GM12878 (cell line): ENCODE results near the gene GJB6. TPM values are rescaled to one million over a fixed set of nuclear protein-coding genes. Genes with fewer than 3 reads are reported as not detected.

Source experiments
- ATAC-seq: fragments of 200-7000 bp; cut with Tn5 transposase; 3 replicates; pipeline ENCODE4 v1.9.1; 2020; ENCODE audit warnings: mild to moderate bottlenecking, moderate library complexity
- BruUV-seq: library from RNA; stranded (reverse); fragments of 400-500 nt; replicated peaks from 2 replicates; lab custom pipeline; 2021; lab: Mats Ljungman, UMichigan
- CTCF ChIA-PET: fragments of 300-600 bp; sonication (Branson Sonifier 250); formaldehyde crosslinking; extraction: SDS; loops from one replicate; lab custom pipeline; 2021; ENCODE audit warnings: inconsistent platforms; lab: Yijun Ruan, JAX
- POLR2A ChIA-PET: fragments of 350-600 bp; formaldehyde crosslinking; extraction: SDS; loops from one replicate; lab custom pipeline; 2021; ENCODE audit warnings: inconsistent platforms; lab: Charles Lee
- RAD21 ChIA-PET: fragments of 300-600 bp; sonication (Branson Sonifier 250); formaldehyde crosslinking; loops from one replicate; lab custom pipeline; 2023; ENCODE audit warnings: antibody characterized with exemption; ENCODE audit not compliant: unreplicated experiment; lab: Charles Lee
- SMC1A ChIA-PET: fragments of 300-600 bp; sonication (Branson Sonifier 250); formaldehyde crosslinking; loops from one replicate; lab custom pipeline; 2023; ENCODE audit not compliant: unreplicated experiment, uncharacterized antibody; lab: Charles Lee
- DNase-seq: peaks from one replicate; pipeline ENCODE4 v3.0.0-alpha.2; 2011; ENCODE audit warnings: low read depth, low spot score
- FAIRE-seq: peaks from 3 replicates; lab custom pipeline; 2011; peaks lifted over from hg19 to GRCh38; lab: Jason Lieb, UNC
- H2AFZ ChIP-seq: 2 replicates; pipeline ENCODE4 v1.6.0; 2011; ENCODE audit warnings: low read depth, low read length, control low read depth; ENCODE audit not compliant: control insufficient read depth
- H3K27ac ChIP-seq: 2 replicates; pipeline ENCODE4 v1.5.1; 2011; ENCODE audit warnings: control low read depth; ENCODE audit not compliant: control insufficient read depth, insufficient read depth
- H3K27me3 ChIP-seq, 2 experiments: replicated peaks in 1 of 2; 2 replicates each; pipeline versions ENCODE4 v1.6.0 to v1.6.1; 2011; ENCODE audit warnings: low read length in 1 of 2; ENCODE audit not compliant: control insufficient read depth in 2 of 2, insufficient read depth in 2 of 2
- H3K36me3 ChIP-seq, 2 experiments: 2 replicates each; pipeline ENCODE4 v1.5.1; 2011; ENCODE audit warnings: low read length in 1 of 2; ENCODE audit not compliant: control insufficient read depth in 2 of 2, insufficient read depth in 2 of 2
- H3K4me1 ChIP-seq: 2 replicates; pipeline ENCODE4 v1.6.1; 2011; ENCODE audit warnings: mild to moderate bottlenecking, low read length, moderate library complexity, mixed read lengths; ENCODE audit not compliant: control insufficient read depth, insufficient read depth
- H3K4me2 ChIP-seq: 2 replicates; pipeline ENCODE4 v1.6.0; 2011; ENCODE audit warnings: control low read depth; ENCODE audit not compliant: control insufficient read depth, insufficient read depth
- H3K4me3 ChIP-seq: fragments of 200-600 bp; sonication (generic); 2 replicates; pipeline ENCODE4 v1.5.1; 2016
- H3K79me2 ChIP-seq: 2 replicates; pipeline ENCODE4 v1.6.0; 2011; ENCODE audit warnings: low read length; ENCODE audit not compliant: control insufficient read depth, insufficient read depth
- H3K9ac ChIP-seq: 2 replicates; pipeline ENCODE4 v1.8.0; 2011; ENCODE audit warnings: low read length, control low read depth, mixed read lengths; ENCODE audit not compliant: control insufficient read depth, insufficient read depth
- H3K9me3 ChIP-seq: replicated peaks from 3 replicates; pipeline ENCODE4 v1.5.1; 2011; ENCODE audit warnings: mild to moderate bottlenecking, low read length; ENCODE audit not compliant: control insufficient read depth, insufficient read depth
- H4K20me1 ChIP-seq: 2 replicates; pipeline ENCODE4 v1.6.0; 2011; ENCODE audit not compliant: control insufficient read depth, insufficient read depth
- SIN3A ChIP-seq: IDR thresholded peaks from 2 replicates; pipeline ENCODE4 v1.6.1; 2012; ENCODE audit warnings: low read depth, low read length, improper control_type of control experiment
- SMAD1 ChIP-seq: fragments of 450-650 bp; IDR thresholded peaks from 2 replicates; pipeline ENCODE4 v1.6.1; 2018; ENCODE audit warnings: mild to moderate bottlenecking, low read depth; ENCODE audit not compliant: partially characterized antibody
- TCF12 ChIP-seq: IDR thresholded peaks from 2 replicates; pipeline ENCODE4 v1.6.1; 2011; ENCODE audit warnings: low read depth, mild to moderate bottlenecking, low read length
- ZNF217 ChIP-seq: fragments of 450-650 bp; IDR thresholded peaks from 2 replicates; pipeline ENCODE4 v1.6.1; 2017; ENCODE audit warnings: antibody characterized with exemption, mild to moderate bottlenecking
- ZSCAN29 ChIP-seq: fragments of 450-650 bp; IDR thresholded peaks from 2 replicates; pipeline ENCODE4 v1.6.1; 2017; ENCODE audit warnings: mild to moderate bottlenecking, moderate library complexity
- WGBS: methylation state at CpG from one replicate; pipeline ENCODE4 v1.1.6; 2016; ENCODE audit warnings: low lambda C conversion rate; ENCODE audit not compliant: insufficient replicate concordance, insufficient coverage; ENCODE audit errors: missing lambda C conversion rate; 5-methylcytosine and 5-hydroxymethylcytosine counted together
- in situ Hi-C: fragments of 300-500 bp; cut with MboI; formaldehyde crosslinking; loops from 9 replicates; pipeline ENCODE4 v1.14.3; 2018; ENCODE audit warnings: mixed read lengths
- intact Hi-C: fragments of 100-400 bp; cut with micrococcal nuclease; formaldehyde crosslinking; loops from one replicate; pipeline ENCODE4 v1.14.2; 2022; ENCODE audit not compliant: unreplicated experiment
- polyA plus RNA-seq, 11 experiments: library from polyadenylated mRNA; depleted of rRNA in 4 of 11; unstranded in 6 of 11; stranded (reverse) in 5 of 11; fragments of >200 nt; fragmentation: Nextera tagmentation in 4 of 11; fragmentation: Illumina TruSeq in 1 of 11; extraction: Ambion mirVana in 4 of 11; extraction: Trizol in 1 of 11; gene quantifications; 1 replicate in 1 of 11; 2 replicates in 10 of 11; pipeline versions ENCODE4 v1.2.1 to v1.2.3, GENCODE V29; 2011 to 2016; ENCODE audit warnings: inconsistent platforms in 2 of 11, missing spikeins in 2 of 11, low read depth in 1 of 11
- total RNA-seq, 4 experiments: library from RNA; depleted of rRNA in 3 of 4; stranded (reverse); fragments of >200 nt in 3 of 4; fragmentation: Illumina TruSeq in 1 of 4; extraction: Trizol in 1 of 4; gene quantifications; 2 replicates each; pipeline versions ENCODE4 v1.2.1 to v1.2.3, GENCODE V29; 2013 to 2021

Gene GJB6
- total and polyA plus RNA-seq, 10 of the 15 experiments (the other 5 are each of a cell fraction or from before 2014, with no cell fraction given): 0.03 TPM; not detected in 9

GRCh38 chr13:20191311-20192157 lies 40.6 kb downstream of the GJB6 start:
- WGBS: 34% methylated on average over 24 of the region's 24 CpGs
- FAIRE-seq: no peak
- ATAC-seq: peak; percentile 25; the same call in 2 of the 3 replicates

More at GRCh38 chr13:20191311-20192157, 40.6 kb downstream of the GJB6 start:
- no peaks in the 10 kb centered on the region for H3K79me2 ChIP-seq
- no peak overlapping the region for H3K27ac ChIP-seq
- H2AFZ ChIP-seq: no peak overlapping the region; the same call in 1 of the 2 replicates
- H3K4me1 ChIP-seq: peaks cover 12% of the 10 kb centered on the region
- in situ Hi-C loops: loop anchor here (25.0 kb wide), 1 partner anchor 646 kb away; no protein-coding TSS in a partner anchor
- intact Hi-C loops: loop anchor here (5.0 kb wide), 1 partner anchor 221 kb away; no protein-coding TSS in a partner anchor
- ChIA-PET SMC1A (no interaction called here), RAD21 (interaction anchor here (1.1 to 1.5 kb wide), 2 partner anchors 9 to 734 kb away, joined by 3 read pairs; no protein-coding TSS in a partner anchor), CTCF (interaction anchor here (0.9 to 1.4 kb wide), 2 partner anchors 13 to 734 kb away, joined by 3 to 4 read pairs; no protein-coding TSS in a partner anchor), POLR2A (no interaction called here)
- BruUV-seq: no TSS peak
- DNase-seq: no peak
- peak overlapping the region; percentile 91; the same call in 1 of the 2 replicates for H3K4me2 ChIP-seq
- H3K4me3 ChIP-seq: peak overlapping the region; percentile 37; the same call in 1 of the 2 replicates
- H3K9me3 ChIP-seq: no peaks in the 10 kb centered on the region
- no peak for TF ChIP-seq ZSCAN29
- 0 out of 2 replicates have a peak, but pooled peaks have one; percentile 24 for TF ChIP-seq TCF12
- no peak for TF ChIP-seq ZNF217
- no peak for TF ChIP-seq SIN3A
- TF ChIP-seq SMAD1: no peak
- H3K36me3 ChIP-seq: no peaks in the 10 kb centered on the region
- H4K20me1 ChIP-seq: no peaks in the 10 kb centered on the region
- peaks cover 7 to 25% of the 10 kb centered on the region in 2 experiments; a peak in 3 of 4 replicates for H3K27me3 ChIP-seq
- H3K9ac ChIP-seq: no peak overlapping the region
